B cell (primary cell): Measurements from ENCODE around the gene EVI5L. TPM values are rescaled to one million over a fixed set of nuclear protein-coding genes. Genes with fewer than 3 reads are reported as not detected.
A peak's percentile ranks its signal among the peaks of the same experiment; 100 is the strongest.

ENCODE experiments used
- ATAC-seq: fragments of 200-7000 bp; cut with Tn5 transposase; one replicate; pipeline ENCODE4 v1.10.0; 2021; ENCODE audit warnings: low read depth, mild to moderate bottlenecking, moderate number of reproducible peaks, moderate library complexity
- CTCF ChIA-PET: fragments of 350-600 bp; sonication (Branson Sonifier 250); formaldehyde crosslinking; loops from one replicate; lab custom pipeline; 2021; ENCODE audit warnings: antibody characterized with exemption, inconsistent platforms; lab: Charles Lee
- POLR2A ChIA-PET: fragments of 350-600 bp; sonication (Branson Sonifier 250); formaldehyde crosslinking; loops from one replicate; lab custom pipeline; 2021; ENCODE audit warnings: antibody characterized with exemption; lab: Charles Lee
- DNase-seq: peaks from one replicate; pipeline ENCODE4 v3.0.0; 2013
- H2AFZ ChIP-seq: 2 replicates; pipeline ENCODE4 v1.6.1; 2012; ENCODE audit warnings: mild to moderate bottlenecking, low read depth, low read length; ENCODE audit not compliant: insufficient read depth, poor library complexity, severe bottlenecking
- H3K27ac ChIP-seq, 2 donors: 1 replicate in 1 of 2; 2 replicates in 1 of 2; pipeline ENCODE4 v1.5.1; 2012 to 2013; ENCODE audit warnings: low read length in 2 of 2, mild to moderate bottlenecking in 2 of 2, moderate library complexity in 1 of 2
- H3K27me3 ChIP-seq, 4 experiments: fragments of 200-600 bp in 1 of 4; sonication (generic) in 1 of 4; replicated peaks in 1 of 4; 1 replicate in 2 of 4; 2 replicates in 2 of 4; pipeline versions ENCODE4 v1.6.1 to v1.7.0; 2013 to 2016; ENCODE audit warnings: low read length in 3 of 4, mild to moderate bottlenecking in 2 of 4, mixed read lengths in 1 of 4, moderate library complexity in 1 of 4; ENCODE audit not compliant: insufficient read depth in 4 of 4, control insufficient read depth in 3 of 4; ENCODE audit errors: control extremely low read depth in 1 of 4
- H3K36me3 ChIP-seq, 2 experiments: replicated peaks in 1 of 2; 1 replicate in 1 of 2; 2 replicates in 1 of 2; pipeline versions ENCODE4 v1.6.1 to v1.7.1; 2013; ENCODE audit warnings: low read length in 1 of 2; ENCODE audit not compliant: insufficient read depth in 2 of 2, control insufficient read depth in 1 of 2; ENCODE audit errors: control extremely low read depth in 1 of 2, extremely low read depth in 1 of 2
- H3K4me1 ChIP-seq, 2 donors: fragments of 200-600 bp in 1 of 2; sonication (generic) in 1 of 2; 1 replicate in 1 of 2; 2 replicates in 1 of 2; pipeline versions ENCODE4 v1.5.1 to v1.6.1; 2013 to 2017; ENCODE audit warnings: low read length in 2 of 2; ENCODE audit not compliant: control insufficient read depth in 2 of 2, insufficient read depth in 2 of 2
- H3K4me2 ChIP-seq: replicated peaks from 2 replicates; pipeline ENCODE3; 2012; ENCODE audit warnings: mild to moderate bottlenecking, low read depth, low read length; ENCODE audit not compliant: poor library complexity, severe bottlenecking
- H3K4me3 ChIP-seq, 5 experiments: fragments of 200-600 bp in 1 of 5; sonication (generic) in 1 of 5; 1 replicate in 3 of 5; 2 replicates in 2 of 5; pipeline versions ENCODE4 v1.5.1 to v1.7.0; 2011 to 2016; ENCODE audit warnings: low read length in 4 of 5, mild to moderate bottlenecking in 4 of 5, low read depth in 2 of 5, control low read depth in 1 of 5, moderate library complexity in 1 of 5; ENCODE audit not compliant: insufficient read depth in 1 of 5; ENCODE audit errors: control extremely low read depth in 1 of 5, extremely low read depth in 1 of 5
- H3K79me2 ChIP-seq: fragments of 200-600 bp; sonication (generic); one replicate; pipeline ENCODE4 v1.6.0; 2016; ENCODE audit warnings: low read length; ENCODE audit not compliant: control insufficient read depth, insufficient read depth
- H3K9ac ChIP-seq: fragments of 200-600 bp; sonication (generic); 2 replicates; pipeline ENCODE4 v1.6.1; 2017; ENCODE audit warnings: mild to moderate bottlenecking, low read length, moderate library complexity
- H3K9me3 ChIP-seq, 3 donors: one replicate each; pipeline versions ENCODE4 v1.6.1 to v1.7.1; 2013; ENCODE audit warnings: low read length in 2 of 3; ENCODE audit not compliant: control insufficient read depth in 2 of 3, insufficient read depth in 1 of 3; ENCODE audit errors: control extremely low read depth in 1 of 3
- H4K20me1 ChIP-seq: 2 replicates; pipeline ENCODE4 v1.6.0; 2012; ENCODE audit warnings: mild to moderate bottlenecking, low read length; ENCODE audit not compliant: insufficient read depth, control insufficient read depth, poor library complexity, severe bottlenecking
- H3K27ac Mint-ChIP-seq: one replicate; pipeline ENCODE4 v1.8.0; 2021; ENCODE audit warnings: mixed read lengths
- H3K27me3 Mint-ChIP-seq: one replicate; pipeline ENCODE4 v1.8.0; 2021; ENCODE audit warnings: mixed read lengths
- H3K4me1 Mint-ChIP-seq: one replicate; pipeline ENCODE4 v1.8.0; 2021; ENCODE audit warnings: mixed read lengths
- H3K4me3 Mint-ChIP-seq: one replicate; pipeline ENCODE4 v1.8.0; 2021; ENCODE audit warnings: mixed read lengths
- H3K9me3 Mint-ChIP-seq: one replicate; pipeline ENCODE4 v1.8.0; 2022; ENCODE audit warnings: mixed read lengths; ENCODE audit not compliant: insufficient read depth
- EZH2 ChIP-seq: IDR thresholded peaks from 2 replicates; pipeline ENCODE4 v1.6.1; 2012; ENCODE audit warnings: borderline replicate concordance, low read depth, mild to moderate bottlenecking, moderate library complexity, low read length; ENCODE audit not compliant: insufficient read depth, poor library complexity, severe bottlenecking
- WGBS: methylation state at CpG from one replicate; pipeline ENCODE4 v1.1.5; 2013; ENCODE audit warnings: missing lambda C conversion rate; ENCODE audit not compliant: insufficient coverage; 5-methylcytosine and 5-hydroxymethylcytosine counted together
- intact Hi-C: fragments of 100-400 bp; cut with micrococcal nuclease; formaldehyde crosslinking; loops from one replicate; pipeline ENCODE4 v1.10.0; 2022
- polyA plus RNA-seq: library from polyadenylated mRNA; depleted of rRNA; stranded (reverse); fragments of >200 nt; gene quantifications from 2 replicates; pipeline ENCODE4 v1.2.3, GENCODE V29; 2012
- total RNA-seq, 2 donors: library from RNA; stranded (reverse); fragments of 120-200 nt in 1 of 2; gene quantifications; 1 replicate in 1 of 2; 2 replicates in 1 of 2; pipeline versions ENCODE4 v1.2.3 to v1.2.4, GENCODE V29; 2013 to 2022
- TF ChIP-seq, protein P1 (sequence below): fragments of 200-600 bp; IDR thresholded peaks from one replicate; pipeline ENCODE4 v1.8.0; 2022; ENCODE audit warnings: antibody characterized with exemption, mild to moderate bottlenecking

The EVI5L gene
- total and polyA plus RNA-seq, 2 donors (not counting 1 experiment from before 2014, with no cell fraction given), result 7.9 to 11.8 TPM

DNA sequence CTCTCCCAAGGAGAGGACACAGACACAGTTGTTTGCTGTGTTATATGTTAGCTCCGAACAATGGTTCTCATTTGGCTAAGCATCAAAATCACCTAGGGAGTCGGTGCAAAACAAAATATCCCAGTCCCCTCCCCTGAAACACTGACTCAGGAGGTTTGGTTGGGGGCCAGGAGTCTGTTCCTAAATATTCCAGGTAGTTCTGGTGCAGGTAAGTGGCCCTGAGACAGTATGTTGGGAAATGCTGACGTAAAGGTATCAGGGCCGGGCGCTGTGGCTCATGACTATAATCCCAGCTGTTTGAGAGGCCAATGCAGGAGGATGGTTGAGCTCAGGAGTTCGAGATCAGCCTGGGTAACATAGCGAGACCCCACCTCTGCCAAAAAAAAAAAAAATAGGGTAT lies 71.3 kb downstream of the EVI5L start:
- H3K4me3 Mint-ChIP-seq, result peak overlapping the region; percentile 49
- H3K27me3 Mint-ChIP-seq, result peaks cover 3% of the 10 kb centered on the region
- H3K9ac ChIP-seq, result no peak overlapping the region
- no peak overlapping the region for H3K4me3 ChIP-seq
- H3K4me1 ChIP-seq, result peaks cover 20 to 21% of the 10 kb centered on the region in 2 donors
- peaks cover 0 to 9% of the 10 kb centered on the region in 2 experiments for H3K36me3 ChIP-seq
- H3K27me3 ChIP-seq, result no peaks in the 10 kb centered on the region
- no peak overlapping the region for H3K27ac Mint-ChIP-seq
- peaks cover 23% of the 10 kb centered on the region for H4K20me1 ChIP-seq
- ATAC-seq (no peak), DNase-seq (no peak)
- H3K4me2 ChIP-seq, result no peak overlapping the region
- POLR2A ChIA-PET, result interaction anchor here (0.7 kb wide), 1 partner anchor 549 kb away, joined by 4 read pairs; no protein-coding TSS in a partner anchor
- H3K4me1 Mint-ChIP-seq, result peaks cover 29% of the 10 kb centered on the region
- intact Hi-C loops, result no loop called here
- no CpG with 5 or more reads among the region's 7 CpGs for WGBS
- CTCF ChIA-PET, result interaction anchor here (1.0 to 1.8 kb wide), 2 partner anchors 32 to 102 kb away, joined by 4 read pairs; no protein-coding TSS in a partner anchor
- no peaks in the 10 kb centered on the region for H3K9me3 Mint-ChIP-seq
- peaks cover 0 to 7% (median 0%) of the 10 kb centered on the region in 3 donors for H3K9me3 ChIP-seq
- TF ChIP-seq, protein P1, sequence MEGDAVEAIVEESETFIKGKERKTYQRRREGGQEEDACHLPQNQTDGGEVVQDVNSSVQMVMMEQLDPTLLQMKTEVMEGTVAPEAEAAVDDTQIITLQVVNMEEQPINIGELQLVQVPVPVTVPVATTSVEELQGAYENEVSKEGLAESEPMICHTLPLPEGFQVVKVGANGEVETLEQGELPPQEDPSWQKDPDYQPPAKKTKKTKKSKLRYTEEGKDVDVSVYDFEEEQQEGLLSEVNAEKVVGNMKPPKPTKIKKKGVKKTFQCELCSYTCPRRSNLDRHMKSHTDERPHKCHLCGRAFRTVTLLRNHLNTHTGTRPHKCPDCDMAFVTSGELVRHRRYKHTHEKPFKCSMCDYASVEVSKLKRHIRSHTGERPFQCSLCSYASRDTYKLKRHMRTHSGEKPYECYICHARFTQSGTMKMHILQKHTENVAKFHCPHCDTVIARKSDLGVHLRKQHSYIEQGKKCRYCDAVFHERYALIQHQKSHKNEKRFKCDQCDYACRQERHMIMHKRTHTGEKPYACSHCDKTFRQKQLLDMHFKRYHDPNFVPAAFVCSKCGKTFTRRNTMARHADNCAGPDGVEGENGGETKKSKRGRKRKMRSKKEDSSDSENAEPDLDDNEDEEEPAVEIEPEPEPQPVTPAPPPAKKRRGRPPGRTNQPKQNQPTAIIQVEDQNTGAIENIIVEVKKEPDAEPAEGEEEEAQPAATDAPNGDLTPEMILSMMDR, result no peak
- TF ChIP-seq EZH2, result no peak
- no peak overlapping the region for H2AFZ ChIP-seq
- H3K79me2 ChIP-seq, result peaks cover 31% of the 10 kb centered on the region
- no peak overlapping the region for H3K27ac ChIP-seq

DNA sequence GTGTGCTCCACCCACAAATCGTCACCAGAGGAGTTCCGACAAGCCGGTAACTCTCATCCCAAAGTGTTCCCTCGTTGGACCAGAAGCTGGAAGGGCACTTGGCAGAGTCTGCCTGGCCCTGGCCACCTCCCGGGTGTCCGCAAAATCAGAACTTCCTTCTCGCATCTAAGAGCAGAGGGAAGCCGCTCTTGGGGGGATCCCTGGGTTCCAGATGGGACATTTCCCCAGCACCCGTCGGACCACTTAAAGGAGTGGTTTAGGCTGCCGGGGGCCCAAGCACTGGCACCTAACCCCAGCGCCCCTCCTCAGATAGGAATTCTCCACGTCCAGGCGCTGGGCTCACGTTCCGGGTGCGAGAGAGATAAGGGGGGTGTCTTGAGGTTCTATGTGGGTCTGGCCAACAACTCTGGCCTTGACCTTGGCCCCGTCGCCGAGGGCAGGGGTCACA lies 72.8 kb downstream of the EVI5L start:
- Mint-ChIP-seq H3K27me3 (no peaks in the 10 kb centered on the region), H3K4me1 (peaks cover 29% of the 10 kb centered on the region), H3K27ac (peak overlapping the region; percentile 99), H3K9me3 (no peaks in the 10 kb centered on the region), H3K4me3 (peak overlapping the region; percentile 95)
- no peak for DNase-seq
- ChIA-PET POLR2A (interaction anchor here (0.6 to 1.3 kb wide), 5 partner anchors 13 to 95 kb away, joined by 3 to 15 read pairs (median 5); partner anchors contain the start of gene SNAPC2), CTCF (interaction anchor here (1.0 to 1.6 kb wide), 6 partner anchors 15 to 41 kb away, joined by 3 to 12 read pairs (median 5); partner anchors contain the start of gene SNAPC2)
- peak overlapping the region; percentile 89 for H2AFZ ChIP-seq
- no peak for TF ChIP-seq EZH2
- TF ChIP-seq, protein P1, result no peak
- peaks cover 0 to 10% of the 10 kb centered on the region in 2 experiments for H3K36me3 ChIP-seq
- no peaks in the 10 kb centered on the region for H3K27me3 ChIP-seq
- H3K4me2 ChIP-seq, result peak overlapping the region; percentile 89
- peaks cover 0 to 7% (median 0%) of the 10 kb centered on the region in 3 donors for H3K9me3 ChIP-seq
- ATAC-seq, result no peak
- intact Hi-C loops, result loop anchor here (1.0 kb wide), 4 partner anchors 17 to 74 kb away; partner anchors contain the start of genes SNAPC2 and TIMM44
- peaks cover 43% of the 10 kb centered on the region for H3K79me2 ChIP-seq
- H4K20me1 ChIP-seq, result peaks cover 37% of the 10 kb centered on the region
- H3K9ac ChIP-seq, result peak overlapping the region; percentile 86
- 23% methylated on average over 17 of the region's 20 CpGs for WGBS
- H3K4me3 ChIP-seq, result peak overlapping the region; percentile 53 to 78 (median 73)
- peaks cover 20 to 21% of the 10 kb centered on the region in 2 donors for H3K4me1 ChIP-seq
- H3K27ac ChIP-seq, result peak overlapping the region; percentile 67 to 82
